Left renal pelvis (tissue), 4 donors: Measurements from ENCODE around the gene UFL1. TPM values are rescaled to one million over a fixed set of nuclear protein-coding genes. Genes with fewer than 3 reads are reported as not detected.
"Not testable (repeated sequence)": the region's sequence is repeated elsewhere in the genome, so short reads cannot be mapped to it uniquely, and the experiment has no call there.

Experiments used
- DNase-seq, 4 donors: peaks; one replicate each; pipeline ENCODE4 v3.0.0-alpha.2; 2013; ENCODE audit warnings: low read depth in 4 of 4, low spot score in 3 of 4
- polyA plus RNA-seq, 4 donors: library from polyadenylated mRNA; unstranded; fragments of 120-200 nt; gene quantifications; one replicate each; pipeline ENCODE4 v1.2.1, GENCODE V29; 2013; ENCODE audit not compliant: insufficient read length in 4 of 4

The UFL1 gene
- 10 to 100 TPM; 30.8 to 53.2 (median 40.7) TPM for polyA plus RNA-seq

DNA sequence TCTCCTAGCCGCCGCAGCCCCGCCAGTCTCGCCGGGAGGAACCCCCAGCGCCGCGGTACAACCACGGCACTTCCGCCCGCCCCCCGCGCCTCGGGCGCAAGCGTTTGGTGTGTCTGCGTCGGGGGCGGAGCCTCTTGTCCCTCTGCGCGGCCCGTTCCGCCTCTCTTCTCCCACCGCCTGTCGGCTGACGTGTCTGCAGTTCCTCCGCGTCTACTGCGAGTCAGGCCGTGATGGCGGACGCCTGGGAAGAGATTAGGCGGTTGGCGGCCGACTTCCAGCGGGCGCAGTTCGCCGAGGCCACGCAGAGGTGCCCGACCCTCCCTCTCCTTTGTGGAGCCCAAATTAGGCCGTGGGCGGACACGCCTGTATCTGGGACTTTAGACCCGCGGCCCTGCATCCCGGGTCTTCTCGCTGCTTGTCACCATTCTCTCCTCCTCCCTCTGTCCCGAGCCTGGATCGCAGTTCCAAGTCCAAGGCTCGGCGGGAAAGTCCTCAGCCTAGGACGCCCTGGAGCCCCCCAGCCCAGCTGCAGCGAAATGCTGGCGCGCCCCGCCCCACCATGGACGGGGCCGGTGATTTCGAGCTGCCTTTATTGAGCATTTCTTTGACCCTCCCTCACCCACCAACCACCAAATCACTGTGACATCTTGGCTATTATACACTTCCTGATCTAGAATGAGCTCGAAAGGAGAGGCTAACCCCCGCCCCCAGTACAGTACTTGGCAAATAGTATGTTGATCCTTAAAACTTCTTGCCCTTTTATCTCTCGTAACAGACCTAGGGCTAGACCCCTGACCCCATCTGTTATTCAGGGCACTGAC, at the start of gene UFL1:
Gene UFL1 (plus strand): TSS at position 163 of the 821 bp plus-strand sequence. CDS start 68 bp downstream, at position 231.
- DNase-seq: peak; percentile 80 to 89 (median 86)

DNA sequence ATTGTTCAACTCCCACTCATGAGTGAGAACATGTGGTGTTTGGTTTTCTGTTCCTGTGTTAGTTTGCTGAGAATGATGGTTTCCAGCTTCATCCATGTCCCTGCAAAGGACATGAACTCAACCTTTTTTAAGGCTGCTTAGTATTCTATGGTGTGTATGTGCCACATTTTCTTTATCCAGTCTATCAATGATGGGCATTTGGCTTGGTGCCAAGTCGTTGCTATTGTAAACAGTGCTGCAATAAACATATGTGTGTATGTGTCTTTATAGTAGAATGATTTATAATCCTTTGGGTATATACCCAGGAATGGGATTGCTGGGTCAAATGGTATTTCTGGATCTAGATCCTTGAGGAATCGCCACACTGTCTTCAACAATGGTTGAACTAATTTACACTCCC, 49.3 kb upstream of the UFL1 start:
- DNase-seq: not testable (repeated sequence)

DNA sequence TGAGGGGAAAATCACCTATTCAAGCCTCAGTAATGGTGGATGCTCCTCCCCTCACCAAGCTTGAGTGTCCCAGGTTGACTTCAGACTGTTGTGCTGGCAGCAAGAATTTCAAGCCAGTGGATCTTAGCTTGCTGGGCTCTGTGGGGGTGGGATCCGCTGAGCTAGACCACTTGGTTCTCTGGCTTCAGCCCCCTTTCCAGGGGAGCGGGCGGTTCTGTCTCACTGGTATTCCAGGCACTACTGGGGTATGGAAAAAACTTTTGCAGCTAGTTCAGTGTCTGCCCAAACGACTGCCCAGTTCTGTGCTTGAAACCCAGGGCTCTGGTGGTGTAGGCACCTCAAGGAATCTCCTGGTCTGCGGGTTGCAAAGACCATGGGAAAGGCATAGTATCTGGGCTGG, 42.9 kb upstream of the UFL1 start:
- no peak for DNase-seq

GRCh38 chr6:96491926-96492325, 29.7 kb upstream of the UFL1 start:
- DNase-seq: no peak

GRCh38 chr6:96499781-96500180, 21.8 kb upstream of the UFL1 start:
- no peak for DNase-seq

DNA sequence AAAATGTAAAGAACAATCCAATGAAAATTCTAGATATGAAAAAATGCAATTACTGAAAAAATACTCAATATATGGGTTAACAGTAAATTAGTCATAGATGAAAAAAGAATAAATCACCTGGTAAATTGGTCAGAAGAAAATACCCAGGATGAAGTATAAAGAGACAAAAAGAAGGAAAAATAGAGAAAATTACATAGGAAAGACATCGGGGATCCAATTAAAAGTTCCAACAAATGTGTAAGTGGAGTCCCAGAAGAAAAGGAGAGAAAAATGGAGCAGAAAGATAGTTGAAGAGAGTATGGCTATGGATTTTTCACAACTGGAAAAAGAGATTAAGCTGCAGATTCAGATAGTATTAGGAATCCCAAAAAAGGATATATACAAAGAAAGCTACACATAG, 18.7 kb upstream of the UFL1 start:
- no peak for DNase-seq

GRCh38 chr6:96505363-96505762, 16.2 kb upstream of the UFL1 start:
- no peak for DNase-seq

DNA sequence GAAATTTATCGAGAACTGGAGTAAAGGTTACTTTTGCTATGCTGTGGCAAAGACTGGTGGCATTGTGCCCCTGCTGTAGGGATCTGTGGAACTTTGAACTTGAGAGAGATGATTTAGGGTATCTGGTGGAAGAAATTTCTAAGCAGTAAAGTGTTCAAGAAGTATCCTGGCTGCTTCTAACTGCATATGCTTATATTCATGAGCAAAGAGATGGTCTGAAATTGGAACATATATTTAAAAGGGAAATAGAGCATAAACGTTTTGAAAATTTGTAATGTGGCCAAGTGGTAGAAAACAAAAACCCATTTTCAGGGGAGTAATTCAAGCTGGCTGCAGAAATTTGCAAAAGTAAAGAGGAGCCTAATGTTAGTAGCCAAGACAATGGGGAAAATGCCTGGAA, 12.3 kb upstream of the UFL1 start:
- no peak for DNase-seq

DNA sequence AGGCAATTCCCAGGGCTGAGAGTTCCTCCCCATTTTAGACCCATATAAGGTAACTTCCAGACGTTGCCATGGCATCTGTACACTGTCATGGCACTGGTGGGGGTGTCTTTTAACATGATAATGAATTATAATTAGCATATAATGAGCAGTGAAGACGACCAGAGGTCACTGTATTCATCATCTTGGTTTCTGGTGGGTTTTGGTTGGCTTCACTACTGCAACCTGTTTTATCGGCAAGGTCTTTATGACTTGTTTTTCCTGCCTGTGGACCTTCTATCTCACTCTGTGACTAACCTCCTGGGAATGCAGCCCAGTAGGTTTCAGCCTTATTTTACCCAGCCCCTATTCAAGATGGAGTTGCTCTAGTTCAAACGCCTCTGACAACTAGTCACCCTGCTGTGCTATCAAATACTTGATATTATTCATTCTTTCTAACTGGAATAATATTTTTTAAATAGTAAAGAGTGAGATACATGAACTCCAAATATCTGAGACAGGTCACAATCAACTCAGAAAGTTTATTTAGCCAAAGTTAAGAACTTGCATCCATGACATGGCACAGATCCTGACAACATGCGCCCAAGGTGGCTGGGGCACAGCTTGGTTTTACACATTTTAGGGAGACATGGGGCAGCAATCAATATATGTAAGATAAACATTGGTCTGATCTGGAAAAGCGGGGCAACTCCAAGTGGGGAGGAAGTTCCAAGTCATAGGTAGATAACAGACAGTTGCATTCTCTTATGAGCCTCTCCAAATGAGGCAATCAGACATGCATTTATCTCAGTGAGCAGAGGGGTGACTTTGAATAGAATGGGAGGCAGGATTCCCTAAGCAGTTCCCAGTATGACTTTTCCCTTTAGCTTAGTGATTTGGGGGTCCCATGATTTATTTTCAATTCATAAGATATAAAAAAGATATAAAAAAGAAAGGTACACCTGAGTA, 1.2 kb upstream of the UFL1 start:
- DNase-seq: no peak

- no peak for DNase-seq
Observed at GRCh38 chr6:96521306-96521643, 331 bp upstream of the UFL1 start.

- DNase-seq: no peak
Observed at GRCh38 chr6:96522465-96523009, 931 bp downstream of the UFL1 start.

DNA sequence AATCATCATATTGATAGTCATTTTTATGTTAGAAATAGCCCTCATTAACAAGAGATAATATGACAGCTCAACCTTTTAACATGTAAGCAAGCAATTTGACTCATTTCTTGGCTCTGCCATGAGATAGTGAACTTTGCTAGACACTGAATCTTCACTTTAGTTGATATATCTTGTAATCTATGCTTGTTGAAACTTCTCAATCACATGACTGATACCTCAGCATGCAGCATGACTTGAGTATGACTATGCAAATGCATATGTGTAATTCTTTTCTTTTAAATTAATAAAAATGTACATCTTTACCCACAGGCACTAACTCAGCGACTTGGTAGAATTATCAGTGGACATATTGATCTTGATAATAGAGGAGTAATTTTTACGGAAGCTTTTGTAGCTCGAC, 6.6 kb downstream of the UFL1 start:
- no peak for DNase-seq

DNA sequence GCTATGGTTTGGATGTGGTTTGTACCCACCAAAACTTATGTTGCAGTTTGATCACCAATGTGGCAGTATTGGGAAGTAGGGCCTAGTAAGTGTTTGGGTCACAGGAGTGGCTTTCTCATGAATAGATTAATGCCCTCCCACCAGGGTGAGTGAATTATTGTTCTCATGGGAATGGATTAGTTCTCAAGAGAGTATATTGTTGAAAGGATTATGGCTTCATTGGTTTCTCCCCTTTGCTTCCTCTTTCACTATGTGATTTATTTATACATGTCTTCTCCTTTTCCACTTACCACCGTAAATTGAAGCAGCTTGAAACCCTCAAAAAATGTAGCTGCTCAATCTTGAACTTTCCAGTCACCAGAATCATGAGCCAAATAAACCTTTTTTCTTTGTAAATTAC, 10.8 kb downstream of the UFL1 start:
- no peak for DNase-seq

GRCh38 chr6:96537726-96538125, 16.1 kb downstream of the UFL1 start:
- DNase-seq: no peak

- no peak for DNase-seq
Observed at GRCh38 chr6:96542702-96543101, 21.1 kb downstream of the UFL1 start.

GRCh38 chr6:96545882-96546281, 24.3 kb downstream of the UFL1 start:
- DNase-seq: no peak

DNA sequence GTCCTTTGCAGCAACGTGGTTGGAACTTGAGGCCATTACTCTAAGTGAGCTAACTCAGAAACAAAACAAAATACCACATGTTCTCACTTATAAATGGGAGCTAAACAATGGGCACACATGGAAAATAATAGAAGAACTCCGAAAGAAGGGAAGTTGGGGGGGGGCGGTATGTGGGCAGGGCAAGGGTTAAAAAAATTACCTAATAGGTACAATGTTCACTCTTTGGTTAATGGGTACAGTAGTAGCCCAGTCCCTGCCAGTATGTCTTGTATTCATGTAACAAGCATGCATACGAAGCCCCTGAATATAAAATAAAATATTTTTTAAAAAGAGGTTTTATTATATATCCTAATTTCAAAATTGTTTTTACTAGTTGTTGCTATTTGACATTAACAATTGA, 26.0 kb downstream of the UFL1 start:
- DNase-seq: no peak

DNA sequence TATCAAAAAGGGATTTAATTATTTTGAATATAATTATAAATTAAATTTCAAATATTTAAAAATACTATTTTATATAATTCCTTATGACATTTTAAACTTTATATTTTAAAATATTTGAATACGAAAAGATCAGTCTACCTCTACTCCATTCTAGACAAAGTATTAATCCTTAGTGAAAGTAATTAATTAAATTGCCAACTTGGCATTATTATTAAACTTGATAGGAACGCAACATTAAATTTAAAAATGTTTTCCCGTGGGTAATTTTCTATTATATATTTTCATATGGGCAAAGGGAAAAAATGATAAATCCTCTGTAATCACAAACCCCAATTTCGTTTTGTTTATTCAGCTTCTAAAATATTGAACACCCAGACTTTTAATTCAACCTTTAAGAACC, 33.0 kb downstream of the UFL1 start:
- no peak for DNase-seq

- DNase-seq: not testable (repeated sequence)
Observed at GRCh38 chr6:96559740-96560139, 38.1 kb downstream of the UFL1 start.

DNA sequence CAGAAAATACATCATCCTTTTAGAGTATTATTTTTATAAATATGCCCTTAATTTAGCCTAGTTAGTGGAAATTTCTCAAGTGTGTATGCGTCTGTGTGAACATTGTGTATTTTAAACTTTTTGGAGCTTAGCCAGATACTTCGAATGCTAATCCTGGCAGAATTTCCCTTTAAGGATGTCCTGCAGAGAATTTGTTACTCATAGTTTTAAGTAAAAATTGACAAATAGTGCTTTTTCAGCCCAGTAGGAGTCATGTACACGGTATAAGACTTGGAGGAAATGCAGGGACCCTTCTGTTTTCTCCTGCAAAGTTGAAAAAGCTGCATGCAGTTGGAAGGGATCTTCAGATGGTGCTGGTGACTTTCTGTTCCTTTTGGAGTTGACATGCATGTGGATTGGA, 41.3 kb downstream of the UFL1 start, which contains the start of gene FHL5:
Gene FHL5 (plus strand): TSS at position 243 of the 400 bp plus-strand sequence. CDS start 40,486 bp downstream, outside the sequence.
- DNase-seq: no peak

DNA sequence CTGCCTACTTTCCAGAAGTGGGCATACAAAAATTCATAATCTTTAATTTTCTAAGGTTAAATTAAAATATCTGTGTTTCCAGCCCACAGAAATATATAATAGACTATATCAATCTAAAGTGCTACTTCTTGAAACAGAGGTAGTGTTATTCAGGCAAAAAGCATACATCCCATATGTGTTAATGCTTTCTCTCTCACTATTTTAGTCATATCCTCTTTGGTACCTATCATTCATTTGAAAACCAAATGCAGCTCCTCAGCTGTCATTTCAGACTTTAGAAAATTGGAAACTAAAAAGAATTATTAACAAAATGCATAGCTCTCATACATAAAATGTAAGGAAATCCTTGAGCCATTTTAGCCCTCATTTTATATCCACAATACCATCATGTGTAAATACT, 42.2 kb downstream of the UFL1 start:
- no peak for DNase-seq
